Smooth muscle cell (in vitro differentiated cells): ENCODE measurements around the gene CDCA5. TPM values are rescaled to one million over a fixed set of nuclear protein-coding genes. Genes with fewer than 3 reads are reported as not detected.

ENCODE experiments used
- DNase-seq: peaks from one replicate; lab custom pipeline; 2025; ENCODE audit not compliant: unreplicated experiment; lab: John Stamatoyannopoulos, UW
- H2AFZ ChIP-seq: fragments of 200-600 bp; sonication (generic); 2 replicates; pipeline ENCODE4 v1.6.0; 2016; ENCODE audit warnings: antibody characterized with exemption, low read depth, mild to moderate bottlenecking
- H3F3A ChIP-seq: fragments of 200-600 bp; sonication (generic); 2 replicates; pipeline ENCODE4 v1.6.0; 2017; ENCODE audit warnings: antibody characterized with exemption, low read depth
- H3K27ac ChIP-seq: fragments of 200-600 bp; sonication (generic); 2 replicates; pipeline ENCODE4 v1.5.1; 2016; ENCODE audit warnings: low read depth, mild to moderate bottlenecking
- H3K27me3 ChIP-seq: fragments of 200-600 bp; sonication (generic); 2 replicates; pipeline ENCODE4 v1.6.1; 2016; ENCODE audit warnings: low read depth, mild to moderate bottlenecking
- H3K36me3 ChIP-seq: fragments of 200-600 bp; sonication (generic); 2 replicates; pipeline ENCODE4 v1.5.1; 2016; ENCODE audit warnings: low read depth
- H3K4me1 ChIP-seq: fragments of 200-600 bp; sonication (generic); 2 replicates; pipeline ENCODE4 v1.5.1; 2016; ENCODE audit warnings: low read depth
- H3K4me2 ChIP-seq: fragments of 200-600 bp; sonication (generic); 2 replicates; pipeline ENCODE4 v1.6.0; 2016; ENCODE audit warnings: mild to moderate bottlenecking
- H3K4me3 ChIP-seq: fragments of 200-600 bp; sonication (generic); 2 replicates; pipeline ENCODE4 v1.5.1; 2016; ENCODE audit warnings: mild to moderate bottlenecking
- H3K79me2 ChIP-seq: fragments of 200-600 bp; sonication (generic); 2 replicates; pipeline ENCODE4 v1.6.0; 2016; ENCODE audit warnings: low read depth, mild to moderate bottlenecking
- H3K9ac ChIP-seq: fragments of 200-600 bp; sonication (generic); 2 replicates; pipeline ENCODE4 v1.6.0; 2016; ENCODE audit warnings: low read depth
- H3K9me3 ChIP-seq: fragments of 200-600 bp; sonication (generic); replicated peaks from 2 replicates; pipeline ENCODE4 v1.5.1; 2016; ENCODE audit warnings: low read depth
- H4K20me1 ChIP-seq: fragments of 200-600 bp; sonication (generic); 2 replicates; pipeline ENCODE4 v1.6.0; 2016; ENCODE audit warnings: low read depth
- WGBS: methylation state at CpG from one replicate; pipeline ENCODE4 v1.1.7; 2016; ENCODE audit warnings: low lambda C conversion rate; 5-methylcytosine and 5-hydroxymethylcytosine counted together
- polyA plus RNA-seq: library from polyadenylated mRNA; unstranded; fragments of >200 nt; fragmentation: Nextera tagmentation; extraction: Ambion mirVana; gene quantifications from 2 replicates; pipeline ENCODE4 v1.2.1, GENCODE V29; 2016
- total RNA-seq: library from RNA; depleted of rRNA; stranded (reverse); fragments of >200 nt; gene quantifications from 2 replicates; pipeline ENCODE4 v1.2.3, GENCODE V29; 2014
- TF ChIP-seq, protein P1 (sequence below): fragments of 200-600 bp; sonication (generic); IDR thresholded peaks from 2 replicates; pipeline ENCODE4 v1.5.1; 2017; ENCODE audit warnings: borderline replicate concordance, mild to moderate bottlenecking, antibody characterized with exemption; ENCODE audit not compliant: insufficient read depth, poor library complexity, severe bottlenecking

The CDCA5 gene
- total and polyA plus RNA-seq, 2 experiments from 2014 or later, result 8.0 to 11.2 TPM

GRCh38 chr11:65129649-65130441 is 46.0 kb upstream of the CDCA5 start:
- Histone ChIP-seq H3K4me3 (no peak overlapping the region), H3K4me1 (no peaks in the 10 kb centered on the region), H3K79me2 (peaks cover 20% of the 10 kb centered on the region), H3K36me3 (no peaks in the 10 kb centered on the region), H3K27ac (no peak overlapping the region), H3K4me2 (no peak overlapping the region), H3K27me3 (no peaks in the 10 kb centered on the region), H2AFZ (no peak overlapping the region), H4K20me1 (peaks cover 30% of the 10 kb centered on the region), H3K9ac (no peak overlapping the region), H3F3A (peaks cover 20% of the 10 kb centered on the region), H3K9me3 (no peaks in the 10 kb centered on the region)
- DNase-seq, result no peak
- TF ChIP-seq, protein P1, sequence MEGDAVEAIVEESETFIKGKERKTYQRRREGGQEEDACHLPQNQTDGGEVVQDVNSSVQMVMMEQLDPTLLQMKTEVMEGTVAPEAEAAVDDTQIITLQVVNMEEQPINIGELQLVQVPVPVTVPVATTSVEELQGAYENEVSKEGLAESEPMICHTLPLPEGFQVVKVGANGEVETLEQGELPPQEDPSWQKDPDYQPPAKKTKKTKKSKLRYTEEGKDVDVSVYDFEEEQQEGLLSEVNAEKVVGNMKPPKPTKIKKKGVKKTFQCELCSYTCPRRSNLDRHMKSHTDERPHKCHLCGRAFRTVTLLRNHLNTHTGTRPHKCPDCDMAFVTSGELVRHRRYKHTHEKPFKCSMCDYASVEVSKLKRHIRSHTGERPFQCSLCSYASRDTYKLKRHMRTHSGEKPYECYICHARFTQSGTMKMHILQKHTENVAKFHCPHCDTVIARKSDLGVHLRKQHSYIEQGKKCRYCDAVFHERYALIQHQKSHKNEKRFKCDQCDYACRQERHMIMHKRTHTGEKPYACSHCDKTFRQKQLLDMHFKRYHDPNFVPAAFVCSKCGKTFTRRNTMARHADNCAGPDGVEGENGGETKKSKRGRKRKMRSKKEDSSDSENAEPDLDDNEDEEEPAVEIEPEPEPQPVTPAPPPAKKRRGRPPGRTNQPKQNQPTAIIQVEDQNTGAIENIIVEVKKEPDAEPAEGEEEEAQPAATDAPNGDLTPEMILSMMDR, result no peak
- WGBS, result 96% methylated on average over 13 of the region's 13 CpGs

GRCh38 chr11:65128182-65129145 is 44.6 kb upstream of the CDCA5 start:
- no peak overlapping the region for H3K4me2 ChIP-seq
- no peaks in the 10 kb centered on the region for H3K4me1 ChIP-seq
- DNase-seq, result no peak
- peaks cover 26% of the 10 kb centered on the region for H3K79me2 ChIP-seq
- H2AFZ ChIP-seq, result no peak overlapping the region
- H3F3A ChIP-seq, result peaks cover 20% of the 10 kb centered on the region
- no peak overlapping the region for H3K9ac ChIP-seq
- H4K20me1 ChIP-seq, result peaks cover 30% of the 10 kb centered on the region
- WGBS, result 96% methylated on average over 15 of the region's 15 CpGs
- H3K27me3 ChIP-seq, result no peaks in the 10 kb centered on the region
- no peak overlapping the region for H3K4me3 ChIP-seq
- no peaks in the 10 kb centered on the region for H3K36me3 ChIP-seq
- H3K27ac ChIP-seq, result no peak overlapping the region
- H3K9me3 ChIP-seq, result no peaks in the 10 kb centered on the region
- TF ChIP-seq, protein P1, result no peak

DNA sequence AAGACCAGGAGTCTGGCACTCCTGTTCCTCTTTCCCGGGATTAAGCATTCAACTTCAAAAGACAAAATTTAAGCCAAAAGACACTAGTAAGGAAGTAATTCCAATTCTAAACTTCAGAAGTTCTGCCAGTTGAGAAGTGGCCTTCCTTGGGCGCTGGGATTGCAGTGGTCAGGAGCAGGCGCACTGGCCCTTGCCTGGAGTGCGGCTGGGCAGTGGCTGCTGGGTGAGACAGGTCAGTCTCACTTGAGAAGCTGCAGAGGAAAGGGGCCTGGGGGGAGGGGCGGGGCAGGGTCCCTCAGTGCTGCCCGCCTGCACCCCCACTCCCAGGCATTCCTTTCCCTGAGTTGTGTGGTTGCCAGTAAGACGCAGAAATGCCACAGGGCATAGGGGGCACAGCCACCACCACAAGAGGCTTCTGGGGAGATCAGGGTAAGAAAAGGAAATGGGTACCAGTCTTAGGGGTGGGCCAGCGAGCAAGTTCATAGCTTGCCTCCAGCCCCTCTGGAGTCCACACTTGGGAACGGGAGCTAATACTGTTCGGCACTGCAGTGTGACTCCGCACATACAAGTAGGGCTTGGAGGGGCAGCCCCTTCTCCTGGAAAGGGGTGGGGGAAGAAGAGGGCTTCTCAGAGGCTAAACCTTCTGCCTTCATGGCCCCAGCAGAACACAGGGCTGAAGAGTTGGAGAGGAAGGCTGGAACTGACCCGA is 43.8 kb upstream of the CDCA5 start:
- no peak overlapping the region for H2AFZ ChIP-seq
- peaks cover 20% of the 10 kb centered on the region for H3F3A ChIP-seq
- peaks cover 22% of the 10 kb centered on the region for H4K20me1 ChIP-seq
- H3K4me2 ChIP-seq, result no peak overlapping the region
- H3K79me2 ChIP-seq, result peaks cover 26% of the 10 kb centered on the region
- DNase-seq, result no peak
- WGBS, result 96% methylated on average over 12 of the region's 12 CpGs
- peaks cover 6% of the 10 kb centered on the region for H3K4me1 ChIP-seq
- H3K27ac ChIP-seq, result no peak overlapping the region
- H3K27me3 ChIP-seq, result no peaks in the 10 kb centered on the region
- no peak overlapping the region for H3K9ac ChIP-seq
- no peak overlapping the region for H3K4me3 ChIP-seq
- H3K36me3 ChIP-seq, result no peaks in the 10 kb centered on the region
- H3K9me3 ChIP-seq, result no peaks in the 10 kb centered on the region
- TF ChIP-seq, protein P1, result no peak
